H7 (cell line): ENCODE results near the gene GTF2H3. TPM values are rescaled to one million over a fixed set of nuclear protein-coding genes. Genes with fewer than 3 reads are reported as not detected.
"Not testable (repeated sequence)": the region's sequence is repeated elsewhere in the genome, so short reads cannot be mapped to it uniquely, and the experiment has no call there.

ENCODE experiments used
- DNase-seq: peaks from one replicate; pipeline ENCODE4 v3.0.0; 2012
- H3K27me3 ChIP-seq: 2 replicates; pipeline ENCODE4 v1.6.0; 2011; ENCODE audit warnings: mild to moderate bottlenecking, low read length; ENCODE audit not compliant: control insufficient read depth, insufficient read depth
- H3K36me3 ChIP-seq: replicated peaks from 2 replicates; pipeline ENCODE4 v1.5.1; 2011; ENCODE audit warnings: low read length; ENCODE audit not compliant: control insufficient read depth, insufficient read depth
- H3K4me3 ChIP-seq: 2 replicates; pipeline ENCODE4 v1.5.1; 2011; ENCODE audit warnings: low read depth, mild to moderate bottlenecking, control low read depth, low read length, moderate library complexity; ENCODE audit not compliant: insufficient read depth
- total RNA-seq: library from RNA; depleted of rRNA; stranded (reverse); fragments of >200 nt; shearing (Covaris generic); gene quantifications from 2 replicates; pipeline ENCODE4 v1.2.3, GENCODE V29; 2014; rRNA removed

Gene GTF2H3
- 40.4 and 42.7 TPM in 2 replicates for total RNA-seq

- no peaks in the 10 kb centered on the region for H3K27me3 ChIP-seq
- peaks cover 15% of the 10 kb centered on the region for H3K36me3 ChIP-seq
- peak within 1 kb of the TSS; percentile 73 for H3K4me3 ChIP-seq
- DNase-seq: peak; percentile 98
These were observed at the start of gene GTF2H3, which contains the start of gene EIF2B1 for GRCh38 chr12:123633379-123634141. TSS of gene GTF2H3 (plus strand) at chr12:123633829. CDS start at chr12:123633860, 31 bp downstream. TSS of gene EIF2B1 (minus strand) at chr12:123633686. CDS start at chr12:123633557, 129 bp downstream.

- Histone ChIP-seq H3K4me3 (no peak overlapping the region), H3K36me3 (peaks cover 34% of the 10 kb centered on the region), H3K27me3 (no peaks in the 10 kb centered on the region)
- no peak for DNase-seq
These were observed 41.7 kb upstream of the GTF2H3 start for GRCh38 chr12:123591702-123592481.

- Histone ChIP-seq H3K27me3 (no peaks in the 10 kb centered on the region), H3K4me3 (no peak overlapping the region), H3K36me3 (peaks cover 15% of the 10 kb centered on the region)
- DNase-seq: no peak
These were observed 37.9 kb upstream of the GTF2H3 start for GRCh38 chr12:123595729-123596128.

- Histone ChIP-seq H3K27me3 (no peaks in the 10 kb centered on the region), H3K36me3 (peaks cover 10% of the 10 kb centered on the region), H3K4me3 (no peak overlapping the region)
- DNase-seq: no peak
These were observed 36.5 kb upstream of the GTF2H3 start for GRCh38 chr12:123597100-123597499.

- Histone ChIP-seq H3K4me3 (no peak overlapping the region), H3K27me3 (no peaks in the 10 kb centered on the region), H3K36me3 (peaks cover 7% of the 10 kb centered on the region)
- DNase-seq: no peak
These were observed 35.1 kb upstream of the GTF2H3 start for GRCh38 chr12:123598522-123598921.

GRCh38 chr12:123599310-123599709, 34.3 kb upstream of the GTF2H3 start:
- H3K4me3 ChIP-seq: no peak overlapping the region
- no peaks in the 10 kb centered on the region for H3K27me3 ChIP-seq
- DNase-seq: no peak
- H3K36me3 ChIP-seq: peaks cover 8% of the 10 kb centered on the region

- DNase-seq: no peak
- Histone ChIP-seq H3K4me3 (no peak overlapping the region), H3K27me3 (no peaks in the 10 kb centered on the region), H3K36me3 (peaks cover 10% of the 10 kb centered on the region)
These were observed 33.9 kb upstream of the GTF2H3 start for GRCh38 chr12:123599721-123600120.

GRCh38 chr12:123601602-123602489, 31.8 kb upstream of the GTF2H3 start, which contains the start of gene DDX55:
TSS of gene DDX55 (plus strand) at chr12:123602099. CDS start at chr12:123602149, 50 bp downstream.
- peak; percentile 92 for DNase-seq
- Histone ChIP-seq H3K4me3 (peak within 1 kb of the TSS; percentile 100), H3K27me3 (no peaks in the 10 kb centered on the region), H3K36me3 (peaks cover 15% of the 10 kb centered on the region)

- Histone ChIP-seq H3K36me3 (peaks cover 22% of the 10 kb centered on the region), H3K4me3 (peak overlapping the region; percentile 100), H3K27me3 (no peaks in the 10 kb centered on the region)
- DNase-seq: no peak
These were observed 30.9 kb upstream of the GTF2H3 start for GRCh38 chr12:123602651-123603195.

- H3K36me3 ChIP-seq: peaks cover 30% of the 10 kb centered on the region
- DNase-seq, H3K27me3 ChIP-seq, H3K4me3 ChIP-seq: not testable (repeated sequence)
These were observed 30.1 kb upstream of the GTF2H3 start for GRCh38 chr12:123603495-123603894.

GRCh38 chr12:123607756-123608155, 25.9 kb upstream of the GTF2H3 start:
- Histone ChIP-seq H3K27me3 (no peaks in the 10 kb centered on the region), H3K36me3 (peaks cover 56% of the 10 kb centered on the region), H3K4me3 (no peak overlapping the region)
- no peak for DNase-seq

GRCh38 chr12:123608182-123608581, 25.4 kb upstream of the GTF2H3 start:
- Histone ChIP-seq H3K36me3 (peaks cover 60% of the 10 kb centered on the region), H3K4me3 (no peak overlapping the region), H3K27me3 (no peaks in the 10 kb centered on the region)
- DNase-seq: no peak

- Histone ChIP-seq H3K27me3 (no peaks in the 10 kb centered on the region), H3K36me3 (peaks cover 57% of the 10 kb centered on the region), H3K4me3 (no peak overlapping the region)
- no peak for DNase-seq
These were observed 19.5 kb upstream of the GTF2H3 start for GRCh38 chr12:123614110-123614509.

- Histone ChIP-seq H3K4me3 (no peak overlapping the region), H3K27me3 (no peaks in the 10 kb centered on the region), H3K36me3 (peaks cover 59% of the 10 kb centered on the region)
- DNase-seq: no peak
These were observed 19.1 kb upstream of the GTF2H3 start for GRCh38 chr12:123614531-123614930.
